Measurements from ENCODE around the gene COL8A2.

- TF ChIP-seq CTCF (IDR thresholded peaks at IDR 0.05) (peak; percentile 99), ZFX (IDR thresholded peaks at IDR 0.05; ENCODE audit: borderline replicate concordance) (no peak)
Observed at GRCh38 chr1:36088577-36089392, 36.2 kb downstream of the COL8A2 start, which contains the start of gene ADPRS.
